MM.1S (cell line): ENCODE results near the gene CLEC2A.

Experiments used
- CTCF ChIP-seq: fragments of 300-600 bp; sonication (generic); IDR thresholded peaks from 2 replicates; pipeline ENCODE4 v1.5.1; 2016; ENCODE audit warnings: antibody characterized with exemption, low read length, mixed read lengths
- EZH2phosphoT487 ChIP-seq: fragments of 300-600 bp; sonication (generic); IDR thresholded peaks from 2 replicates; pipeline ENCODE4 v1.6.1; 2018; ENCODE audit warnings: antibody characterized with exemption, low read length

DNA sequence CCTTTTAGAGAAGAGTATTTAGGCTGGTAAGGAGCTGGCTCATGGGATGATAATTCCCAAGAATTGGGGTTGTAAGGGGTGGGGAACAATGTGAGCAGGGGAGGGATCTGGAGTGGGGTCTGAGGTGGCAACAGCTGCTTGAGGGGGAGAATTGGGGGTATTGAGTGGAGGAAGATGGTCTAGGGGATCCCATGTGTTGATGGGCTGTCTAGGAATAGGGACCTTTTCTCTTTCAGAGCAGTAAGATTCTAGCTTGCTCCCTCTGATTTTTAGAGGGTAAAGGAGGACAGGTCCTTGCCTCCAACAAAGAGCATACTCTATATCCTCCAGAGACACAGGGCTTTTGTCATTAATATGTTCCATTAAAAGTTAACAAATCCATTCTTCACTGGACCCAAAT is 22.4 kb downstream of the CLEC2A start:
- no peak for TF ChIP-seq CTCF
- no peak for TF ChIP-seq EZH2phosphoT487
